HL-60 (cell line): ENCODE measurements around the gene KLK12.

Experiments
- DNase-seq, 2 experiments: peaks; one replicate each; pipeline ENCODE4 v3.0.0-alpha.2; 2010 to 2020; ENCODE audit warnings: low read depth in 1 of 2, low spot score in 1 of 2
- H3K27ac ChIP-seq: fragments of 250-450 bp; sonication (Bioruptor Pico); replicated peaks from 2 replicates; pipeline ENCODE4 v1.5.1; 2020; ENCODE audit warnings: mild to moderate bottlenecking, moderate library complexity
- H3K27me3 ChIP-seq: fragments of 250-450 bp; sonication (Bioruptor Pico); 2 replicates; pipeline ENCODE4 v1.5.1; 2021; ENCODE audit warnings: mild to moderate bottlenecking, moderate library complexity; ENCODE audit not compliant: insufficient read depth, poor library complexity, severe bottlenecking
- H3K4me3 ChIP-seq: replicated peaks from 2 replicates; pipeline ENCODE4 v1.5.1; 2011; ENCODE audit warnings: mild to moderate bottlenecking, control low read depth, low read length; ENCODE audit not compliant: insufficient read depth
- POLR2AphosphoS5 ChIP-seq: IDR thresholded peaks from 2 replicates; pipeline ENCODE4 v1.6.1; 2012; ENCODE audit warnings: low read depth
- REST ChIP-seq: IDR thresholded peaks from 2 replicates; pipeline ENCODE4 v1.6.1; 2012; ENCODE audit warnings: low read depth; ENCODE audit not compliant: insufficient replicate concordance
- SPI1 ChIP-seq: IDR thresholded peaks from 2 replicates; pipeline ENCODE4 v1.6.1; 2012; ENCODE audit warnings: low read depth, mild to moderate bottlenecking, borderline replicate concordance

Gene KLK12

GRCh38 chr19:50979758-50980157 is 55.0 kb downstream of the KLK12 start:
- no peak for DNase-seq
- Histone ChIP-seq H3K27ac (no peak overlapping the region), H3K4me3 (no peak overlapping the region), H3K27me3 (no peaks in the 10 kb centered on the region)
- TF ChIP-seq SPI1 (no peak), POLR2AphosphoS5 (no peak), REST (no peak)
